Measurements from ENCODE around the gene ZNF254. TPM values are rescaled to one million over a fixed set of nuclear protein-coding genes. Genes with fewer than 3 reads are reported as not detected.
"Not testable (repeated sequence)": the region's sequence is repeated elsewhere in the genome, so short reads cannot be mapped to it uniquely, and the experiment has no call there.

The ZNF254 gene
- total RNA-seq, result 10 to 100 TPM; 10.7 to 14.0 TPM

DNA sequence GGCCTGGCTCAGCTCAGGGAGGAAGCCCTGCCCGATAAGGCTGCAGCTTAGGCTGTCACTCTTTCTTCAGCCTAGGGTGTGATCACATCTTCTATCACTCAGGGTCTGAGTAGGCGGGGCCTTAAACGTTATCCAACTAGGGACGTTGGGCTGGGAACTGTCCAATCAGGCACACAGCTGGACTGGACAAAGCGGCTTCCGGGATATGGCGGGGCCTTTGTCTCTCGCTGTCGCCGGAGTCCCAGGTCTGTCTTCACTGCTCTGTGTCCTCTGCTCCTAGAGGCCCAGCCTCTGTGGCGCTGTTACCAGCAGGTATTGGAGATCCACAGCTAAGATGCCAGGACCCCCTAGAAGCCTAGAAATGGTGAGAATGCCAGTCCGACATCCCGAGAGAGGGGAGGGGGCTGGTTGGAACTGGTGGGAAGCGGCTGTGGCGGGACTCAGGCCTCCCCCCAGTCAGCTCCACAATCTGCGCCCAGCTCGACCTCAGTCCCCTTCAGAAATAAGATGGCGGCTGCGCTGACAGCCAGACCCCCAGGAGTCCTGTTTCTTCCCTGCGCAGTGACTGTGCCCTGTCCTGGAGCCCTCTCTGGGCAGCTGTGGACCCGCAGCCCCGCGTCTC, at the start of gene ZNF254:
TSS of gene ZNF254 (plus strand) at position 214 of the 622 bp plus-strand sequence. CDS start at position 335, 121 bp downstream.
- peaks cover 10 to 20% of the 10 kb centered on the region in 2 donors for H3K36me3 Mint-ChIP-seq
- ATAC-seq (peak; percentile 100), DNase-seq (ENCODE audit: low spot score in 2 of 2) (peak; percentile 82 to 88)
- H3K27ac Mint-ChIP-seq, result peak within 1 kb of the TSS; percentile 96 to 98
- H3K9me3 Mint-ChIP-seq, result peaks cover 0 to 3% of the 10 kb centered on the region in 2 donors

DNA sequence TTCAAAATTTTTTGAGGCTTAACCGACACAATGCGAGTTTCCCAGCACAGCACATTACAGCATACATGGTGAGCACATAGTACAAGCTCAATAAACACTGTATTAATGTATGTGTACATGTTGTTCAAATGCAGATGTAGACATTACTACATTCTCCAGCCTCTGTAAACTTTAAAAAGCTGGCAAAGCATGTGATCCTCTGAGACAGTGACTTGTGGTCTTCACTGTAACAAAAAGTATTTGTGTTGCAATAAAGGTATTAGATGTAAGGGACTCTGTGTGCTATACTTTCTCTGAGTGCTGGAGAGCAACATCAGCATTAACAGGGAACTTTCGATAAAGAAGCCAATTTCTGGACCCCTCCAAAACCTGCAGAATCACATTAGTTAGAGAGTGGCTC, 46.4 kb upstream of the ZNF254 start:
- DNase-seq (ENCODE audit: low spot score in 2 of 2) (no peak), ATAC-seq (no peak)
- Mint-ChIP-seq H3K36me3 (peaks cover 23 to 39% of the 10 kb centered on the region in 2 donors), H3K9me3 (no peaks in the 10 kb centered on the region), H3K27ac (no peak overlapping the region)

DNA sequence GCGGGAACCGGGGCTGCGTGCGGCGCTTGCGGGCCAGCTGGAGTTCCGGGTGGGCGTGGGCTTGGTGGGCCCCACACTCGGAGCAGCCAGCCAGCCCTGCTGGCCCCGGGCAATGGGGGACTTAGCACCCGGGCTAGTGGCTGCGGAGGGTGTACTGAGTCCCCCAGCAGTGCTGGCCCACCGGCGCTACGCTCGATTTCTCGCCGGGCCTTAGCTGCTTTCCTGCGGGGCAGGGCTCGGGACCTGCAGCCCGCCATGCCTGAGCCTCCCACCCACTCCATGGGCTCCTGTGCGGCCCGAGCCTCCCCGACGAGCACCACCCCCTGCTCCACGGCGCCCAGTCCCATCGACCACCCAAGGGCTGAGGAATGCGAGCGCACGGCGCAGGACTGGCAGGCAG, 45.7 kb upstream of the ZNF254 start:
- DNase-seq (ENCODE audit: low spot score in 2 of 2); H3K9me3 Mint-ChIP-seq; ATAC-seq: not testable (repeated sequence)
- Mint-ChIP-seq H3K27ac (peak overlapping the region in 1 of 2 donors; percentile 7), H3K36me3 (peaks cover 16 to 32% of the 10 kb centered on the region in 2 donors)

DNA sequence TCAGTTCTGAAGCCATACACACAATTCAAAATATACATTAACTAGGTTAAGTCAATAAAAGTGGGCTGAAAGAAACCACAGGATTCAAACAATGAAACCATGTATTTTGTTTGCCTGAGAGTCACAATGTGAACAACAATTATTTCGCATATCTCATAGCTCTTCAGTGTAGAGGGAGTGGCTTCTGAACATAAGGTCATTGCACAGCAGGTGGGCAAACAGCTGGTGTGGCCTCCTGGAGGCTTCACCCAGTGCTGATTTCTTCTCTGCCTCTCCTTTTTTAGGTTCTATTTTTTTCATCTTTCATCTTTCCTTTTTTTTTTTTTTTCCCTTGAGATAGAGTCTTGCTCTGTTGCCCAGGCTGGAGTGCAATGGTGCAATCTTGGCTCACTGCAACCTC, 40.4 kb upstream of the ZNF254 start:
- ATAC-seq (no peak), DNase-seq (ENCODE audit: low spot score in 2 of 2) (no peak)
- Mint-ChIP-seq H3K36me3 (peaks cover 36 to 38% of the 10 kb centered on the region in 2 donors), H3K9me3 (no peaks in the 10 kb centered on the region), H3K27ac (no peak overlapping the region)

DNA sequence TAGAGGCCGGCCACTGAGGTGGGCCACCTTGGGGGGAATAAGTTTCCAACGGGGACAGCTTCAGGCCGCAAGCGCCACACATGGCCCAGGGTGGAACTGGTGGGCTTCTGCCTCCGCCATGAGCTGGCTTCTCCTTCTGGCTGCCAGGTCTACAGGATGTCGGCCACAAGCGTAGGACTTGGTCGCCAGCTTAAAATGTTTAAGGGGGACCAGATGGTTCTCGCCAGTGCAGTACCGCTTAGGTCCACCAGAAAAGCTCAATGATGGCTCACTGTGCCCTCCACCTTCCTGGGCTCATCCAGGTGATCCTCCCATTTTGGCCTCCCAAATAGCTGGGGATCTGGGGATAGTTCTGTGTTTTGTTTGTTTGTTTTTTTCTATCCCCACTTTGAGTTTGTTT, 38.7 kb upstream of the ZNF254 start:
- peaks cover 38 to 41% of the 10 kb centered on the region in 2 donors for H3K36me3 Mint-ChIP-seq
- DNase-seq (ENCODE audit: low spot score in 2 of 2) (no peak), ATAC-seq (no peak)
- H3K9me3 Mint-ChIP-seq, result no peaks in the 10 kb centered on the region
- no peak overlapping the region for H3K27ac Mint-ChIP-seq

DNA sequence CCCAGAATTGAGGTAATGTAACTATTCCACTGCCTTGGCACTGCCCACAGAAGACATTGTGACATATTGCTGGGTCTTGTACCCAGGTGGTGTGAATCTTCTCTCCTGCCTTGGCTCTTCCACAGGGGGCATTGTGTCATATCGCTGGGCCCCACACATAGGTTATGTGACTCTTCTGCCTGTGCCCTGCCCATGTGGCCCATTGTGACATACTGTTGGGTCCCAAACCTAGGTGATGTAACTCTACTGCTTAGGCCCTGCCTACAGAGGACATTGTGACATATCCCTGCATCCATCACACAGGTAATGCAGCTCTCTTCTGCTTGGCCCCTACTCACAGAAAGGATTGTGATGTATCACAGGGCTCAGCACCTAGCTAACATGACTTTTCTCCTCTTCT, 37.5 kb upstream of the ZNF254 start:
- Mint-ChIP-seq H3K36me3 (peaks cover 44 to 49% of the 10 kb centered on the region in 2 donors), H3K9me3 (no peaks in the 10 kb centered on the region), H3K27ac (no peak overlapping the region)
- DNase-seq (ENCODE audit: low spot score in 2 of 2) (no peak), ATAC-seq (no peak)

DNA sequence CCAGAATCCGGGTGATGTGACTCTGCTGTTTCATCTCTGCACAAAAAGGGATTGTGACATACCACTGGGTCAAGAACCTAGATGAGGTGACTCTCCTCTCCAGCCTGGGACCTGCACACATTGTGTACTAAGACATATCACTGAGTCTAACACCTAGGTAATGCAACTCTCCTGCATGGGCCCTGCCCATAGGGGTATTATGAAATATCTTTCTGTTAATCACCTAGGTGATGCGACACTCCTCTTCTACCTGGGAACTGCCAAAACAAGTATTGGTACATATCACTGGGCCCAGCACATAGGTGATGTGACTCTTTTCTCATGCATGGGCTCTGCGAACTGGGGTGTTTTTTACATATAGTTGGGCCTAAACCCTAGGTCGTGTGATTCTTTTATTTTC, 35.5 kb upstream of the ZNF254 start:
- no peaks in the 10 kb centered on the region for H3K9me3 Mint-ChIP-seq

DNA sequence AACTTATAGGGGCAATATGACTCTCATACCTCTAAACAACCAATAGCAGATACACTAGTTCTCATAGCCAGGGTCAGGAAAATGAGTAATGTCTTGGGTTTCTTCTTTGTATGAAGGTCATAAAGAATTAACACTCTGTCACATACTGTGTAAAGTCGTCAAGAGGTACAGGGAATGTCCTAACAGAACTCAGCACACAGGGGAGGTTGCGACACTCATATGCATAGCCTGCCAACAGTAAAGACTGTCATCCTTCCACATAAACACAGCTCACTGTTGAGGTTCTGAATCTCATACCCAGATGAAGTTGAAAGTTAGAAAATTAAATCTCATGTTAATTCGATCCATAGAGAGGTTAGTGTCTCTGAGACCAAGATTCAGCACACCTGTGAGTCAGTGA, 34.2 kb upstream of the ZNF254 start:
- H3K36me3 Mint-ChIP-seq, result peaks cover 54 to 56% of the 10 kb centered on the region in 2 donors

More for the DNA sequence above, 35.5 kb upstream of the ZNF254 start:
- Mint-ChIP-seq H3K36me3 (peaks cover 54 to 62% of the 10 kb centered on the region in 2 donors), H3K27ac (peak overlapping the region in 1 of 2 donors; percentile 66)
- no peak for DNase-seq (ENCODE audit: low spot score in 2 of 2)
- ATAC-seq, result no peak

DNA sequence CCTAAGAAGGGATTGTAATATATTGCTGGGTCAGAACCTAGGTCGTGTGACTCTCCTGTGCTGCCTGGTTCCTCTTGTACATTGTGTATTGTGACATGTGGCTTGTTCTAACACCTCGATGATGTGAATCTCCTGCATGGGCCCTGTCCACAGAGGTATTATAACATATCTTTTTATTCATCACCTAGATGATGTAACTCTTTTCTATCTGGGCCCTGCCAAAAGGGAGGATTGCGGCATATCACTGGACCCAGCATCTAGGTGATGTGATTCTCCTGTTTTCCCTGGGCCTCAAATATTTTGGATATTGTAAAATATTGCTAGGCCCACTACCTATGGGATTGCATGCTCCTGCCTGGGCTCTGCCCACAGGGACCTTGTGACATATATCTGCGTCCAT, 33.4 kb upstream of the ZNF254 start:
- peaks cover 53 to 55% of the 10 kb centered on the region in 2 donors for H3K36me3 Mint-ChIP-seq

More for the DNA sequence above, 34.2 kb upstream of the ZNF254 start:
- Mint-ChIP-seq H3K27ac (peak overlapping the region in 1 of 2 donors; percentile 18), H3K9me3 (no peaks in the 10 kb centered on the region)
- DNase-seq (ENCODE audit: low spot score in 2 of 2) (no peak), ATAC-seq (no peak)

DNA sequence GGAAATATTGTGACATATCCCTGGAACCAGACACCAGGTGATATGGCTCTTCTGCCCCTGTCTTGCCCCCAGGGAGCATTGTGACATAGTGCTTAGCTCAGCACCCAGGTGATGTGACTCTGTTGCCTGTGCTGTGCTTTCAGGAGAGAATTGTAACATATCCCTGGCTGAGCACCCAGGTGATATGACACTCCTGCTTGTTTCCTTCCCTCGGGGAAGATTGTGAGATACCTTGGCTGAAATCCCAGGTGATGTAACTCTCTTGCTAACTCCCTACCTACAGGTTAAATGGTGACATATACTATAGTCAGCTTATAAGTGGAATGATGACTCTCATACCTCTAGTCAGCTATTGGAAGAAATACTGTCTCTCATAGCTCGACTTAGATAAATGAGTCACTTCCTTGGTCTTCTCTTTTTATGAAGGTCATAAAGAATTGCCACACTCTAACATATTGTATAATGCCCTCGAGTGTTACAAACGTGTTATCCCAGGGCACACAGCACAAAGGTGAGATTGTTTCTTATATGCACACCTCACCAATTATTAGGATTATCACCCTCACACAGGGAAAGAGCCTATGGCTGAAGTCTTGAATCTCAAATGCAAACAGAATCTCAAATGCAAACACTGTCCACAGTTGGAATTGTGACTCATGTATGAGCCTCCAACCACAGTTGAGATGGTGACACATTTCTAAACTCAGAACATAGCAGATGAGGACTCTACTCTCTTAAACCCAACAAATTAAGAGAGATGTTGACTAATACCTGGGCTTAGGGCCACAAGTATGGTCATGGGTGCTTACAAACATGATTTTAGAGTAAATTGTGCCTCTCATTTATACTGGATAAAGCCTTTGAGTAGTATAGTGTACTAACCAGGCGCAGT, 32.7 kb upstream of the ZNF254 start:
- peaks cover 53 to 58% of the 10 kb centered on the region in 2 donors for H3K36me3 Mint-ChIP-seq
- ATAC-seq (peak; percentile 84 to 87), DNase-seq (ENCODE audit: low spot score in 2 of 2) (peak in 1 of 2 donors; percentile 21)
- no peaks in the 10 kb centered on the region for H3K9me3 Mint-ChIP-seq
- H3K27ac Mint-ChIP-seq, result peak overlapping the region; percentile 73 to 94

More for the DNA sequence above, 33.4 kb upstream of the ZNF254 start:
- H3K27ac Mint-ChIP-seq, result peak overlapping the region; percentile 73 to 94
- H3K9me3 Mint-ChIP-seq, result no peaks in the 10 kb centered on the region
- no peak for DNase-seq (ENCODE audit: low spot score in 2 of 2)
- no peak for ATAC-seq

DNA sequence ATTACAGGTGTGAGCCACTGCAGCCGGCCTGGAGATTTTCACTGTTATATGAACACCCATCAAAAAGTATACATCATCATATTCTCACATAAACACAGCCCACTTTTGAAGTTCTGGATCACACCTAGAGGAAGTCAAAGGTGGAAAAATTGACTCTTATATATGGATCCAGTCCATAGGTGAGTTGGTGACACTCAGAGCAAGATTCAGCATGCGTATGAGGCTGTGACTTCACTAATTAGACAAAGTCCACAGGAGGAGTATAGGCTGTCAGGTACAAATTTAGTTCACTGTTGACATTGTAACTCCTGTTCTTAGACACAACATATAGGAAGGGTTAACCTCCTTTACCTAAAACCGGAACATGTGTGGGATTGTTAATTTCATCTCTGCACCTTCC, 31.4 kb upstream of the ZNF254 start:
- H3K27ac Mint-ChIP-seq, result peak overlapping the region; percentile 81 to 94
- peak in 1 of 2 donors; percentile 2 for ATAC-seq
- no peaks in the 10 kb centered on the region for H3K9me3 Mint-ChIP-seq
- DNase-seq (ENCODE audit: low spot score in 2 of 2), result no peak
- H3K36me3 Mint-ChIP-seq, result peaks cover 60 to 66% of the 10 kb centered on the region in 2 donors

DNA sequence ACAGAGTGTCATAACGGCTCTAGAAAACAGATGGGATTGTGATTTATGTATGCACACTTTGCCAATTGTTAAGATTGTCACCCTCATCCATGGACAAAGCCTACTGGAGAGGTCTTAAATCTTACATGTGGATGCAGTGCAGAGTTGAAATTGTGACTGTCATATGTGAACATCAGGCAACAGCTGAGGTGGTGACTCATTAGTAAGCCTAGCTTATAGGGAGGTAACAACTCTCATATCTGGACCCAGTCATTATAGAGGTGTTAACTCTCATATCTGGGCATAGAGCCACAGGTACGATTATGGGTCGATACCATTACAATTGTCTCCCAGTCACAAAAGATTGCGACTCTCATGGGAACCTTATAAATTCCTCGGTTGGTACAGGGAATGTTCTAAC, 29.8 kb upstream of the ZNF254 start:
- DNase-seq (ENCODE audit: low spot score in 2 of 2) (no peak), ATAC-seq (peak in 1 of 2 donors; percentile 32)
- Mint-ChIP-seq H3K27ac (no peak overlapping the region), H3K36me3 (peaks cover 57 to 59% of the 10 kb centered on the region in 2 donors), H3K9me3 (no peaks in the 10 kb centered on the region)

DNA sequence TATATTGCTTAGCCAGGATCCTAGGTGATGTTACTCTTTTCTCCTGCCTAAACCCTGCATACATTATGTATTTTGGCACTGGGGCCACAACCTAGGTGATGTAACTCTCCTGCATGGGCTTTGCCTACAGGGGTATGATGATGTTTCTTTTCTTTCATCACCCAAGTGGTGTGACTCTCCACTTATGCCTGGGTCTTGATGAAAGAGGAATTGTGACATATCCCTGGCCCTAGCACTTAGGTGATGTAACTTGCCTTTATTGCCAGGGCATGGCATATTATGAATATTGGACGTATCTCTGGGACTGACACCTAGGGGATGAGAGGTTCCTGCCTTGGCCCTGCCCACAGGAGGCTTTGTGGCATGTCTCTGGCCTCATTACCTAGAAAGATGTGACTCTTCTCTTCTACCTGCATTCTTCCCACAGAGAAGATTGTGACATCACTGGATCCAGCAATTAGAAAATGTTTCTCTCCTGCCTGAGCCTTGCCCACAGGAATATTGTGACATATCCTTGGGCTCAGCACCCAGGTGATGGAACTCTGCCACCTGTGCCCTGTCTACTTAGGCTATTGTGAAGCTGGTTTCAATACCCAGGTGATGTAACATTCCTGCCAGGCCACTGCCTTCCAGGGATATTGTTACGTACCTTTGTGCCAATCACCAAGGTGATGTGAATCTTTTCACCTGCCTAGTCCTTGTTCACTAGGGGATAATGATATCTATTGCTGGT, 27.3 kb upstream of the ZNF254 start:
- no peak for ATAC-seq
- Mint-ChIP-seq H3K36me3 (peaks cover 43 to 52% of the 10 kb centered on the region in 2 donors), H3K27ac (peak overlapping the region in 1 of 2 donors; percentile 83)

DNA sequence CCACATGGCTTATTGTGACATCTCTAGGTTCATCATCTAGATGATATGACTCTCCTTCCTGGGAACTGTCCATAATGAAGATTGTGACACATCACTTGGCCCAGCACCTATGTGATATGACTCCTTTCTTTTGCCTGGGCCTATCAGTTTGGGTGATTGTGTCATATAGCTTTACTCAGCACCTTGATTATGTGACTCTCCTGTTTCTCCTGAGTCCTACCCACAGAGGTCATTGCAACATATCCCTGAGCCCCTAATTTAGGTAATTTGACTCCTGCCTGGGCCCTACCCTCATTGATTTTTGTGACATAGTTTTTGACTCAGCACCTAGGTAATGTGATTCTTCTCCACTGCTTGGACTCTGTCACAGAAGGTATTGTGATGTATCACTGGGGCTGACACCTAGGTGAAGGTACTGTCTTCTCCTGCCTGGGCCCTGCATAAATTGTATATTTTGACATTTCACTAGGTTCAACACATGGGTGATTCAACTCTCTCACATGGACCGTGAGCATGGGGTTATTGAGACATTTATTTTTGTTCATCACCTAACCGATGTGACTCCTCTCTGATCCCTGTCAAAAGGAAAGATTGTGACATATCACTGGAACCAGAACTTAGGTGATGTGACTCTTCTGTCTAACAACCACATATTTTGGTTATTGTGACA, 26.2 kb upstream of the ZNF254 start:
- peaks cover 42 to 57% of the 10 kb centered on the region in 2 donors for H3K36me3 Mint-ChIP-seq
- H3K9me3 Mint-ChIP-seq, result no peaks in the 10 kb centered on the region
- H3K27ac Mint-ChIP-seq, result peak overlapping the region; percentile 61 to 83
- ATAC-seq, result peak; percentile 36 to 57
- DNase-seq (ENCODE audit: low spot score in 2 of 2), result no peak

More for the DNA sequence above, 27.3 kb upstream of the ZNF254 start:
- DNase-seq (ENCODE audit: low spot score in 2 of 2), result no peak
- H3K9me3 Mint-ChIP-seq, result no peaks in the 10 kb centered on the region

DNA sequence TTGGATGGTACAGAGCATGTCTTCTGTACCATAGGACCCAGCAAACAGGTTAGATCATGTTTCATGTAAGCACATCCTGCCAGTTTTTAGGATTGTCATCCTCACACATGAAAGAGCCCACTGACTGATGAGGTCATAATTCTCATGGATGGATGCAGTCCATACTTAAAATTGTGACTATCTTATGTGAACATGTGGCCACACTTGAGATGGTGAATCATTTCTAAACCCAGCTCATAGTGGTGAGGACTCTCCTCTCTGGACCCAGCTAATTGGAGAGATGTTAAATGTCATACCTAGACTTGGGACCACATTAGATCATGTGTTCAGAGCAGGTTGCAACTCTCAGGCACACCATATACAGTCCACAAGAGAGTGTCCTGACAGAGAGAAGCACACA, 24.8 kb upstream of the ZNF254 start:
- no peaks in the 10 kb centered on the region for H3K9me3 Mint-ChIP-seq
- no peak for DNase-seq (ENCODE audit: low spot score in 2 of 2)
- ATAC-seq, result peak; percentile 74 to 84
- H3K36me3 Mint-ChIP-seq, result peaks cover 39 to 53% of the 10 kb centered on the region in 2 donors
- peak overlapping the region; percentile 20 to 83 for H3K27ac Mint-ChIP-seq

DNA sequence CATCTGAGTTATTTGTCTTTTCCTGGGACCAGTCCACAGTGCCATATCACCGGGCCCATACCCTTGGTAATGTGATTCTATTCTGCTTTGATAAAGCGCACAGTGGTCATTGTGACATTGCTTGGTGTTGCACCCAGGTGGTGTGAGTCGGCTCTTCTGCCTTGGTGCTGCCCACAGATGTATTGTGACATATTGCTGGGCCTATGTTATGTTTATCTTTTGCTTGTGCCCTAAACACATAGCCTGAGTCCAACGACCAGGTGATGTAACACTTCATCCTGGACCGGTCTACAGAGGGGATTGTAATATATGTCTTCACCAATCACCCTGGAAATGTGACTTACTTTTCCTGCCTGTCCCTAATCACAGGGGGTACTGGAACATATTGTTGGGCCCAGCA, 23.7 kb upstream of the ZNF254 start:
- H3K36me3 Mint-ChIP-seq, result peaks cover 48 to 64% of the 10 kb centered on the region in 2 donors
- H3K9me3 Mint-ChIP-seq, result no peaks in the 10 kb centered on the region
- DNase-seq (ENCODE audit: low spot score in 2 of 2) (no peak), ATAC-seq (no peak)
- peak overlapping the region; percentile 14 to 83 for H3K27ac Mint-ChIP-seq

All from activated naive CD4-positive, alpha-beta T cell treated with anti-CD3 and anti-CD28 coated beads, Interleukin-2, amount 50 U/mL, for 72 hours (primary cell).